Bronchial epithelial cell (primary cell): ENCODE measurements around the gene PSMD5. TPM values are rescaled to one million over a fixed set of nuclear protein-coding genes. Genes with fewer than 3 reads are reported as not detected.

ENCODE experiments used
- DNase-seq: peaks from one replicate; pipeline ENCODE4 v3.0.0-alpha.2; 2010; ENCODE audit warnings: low read depth
- FAIRE-seq: peaks from 2 replicates; lab custom pipeline; 2011; peaks lifted over from hg19 to GRCh38; lab: Jason Lieb, UNC
- H3K27me3 ChIP-seq: 2 replicates; pipeline ENCODE4 v1.5.1; 2011; ENCODE audit warnings: low read length; ENCODE audit not compliant: control insufficient read depth, insufficient read depth
- H3K36me3 ChIP-seq: 2 replicates; pipeline ENCODE4 v1.5.1; 2011; ENCODE audit warnings: low read length; ENCODE audit not compliant: control insufficient read depth, insufficient read depth
- H3K4me3 ChIP-seq: 2 replicates; pipeline ENCODE4 v1.5.1; 2011; ENCODE audit warnings: mild to moderate bottlenecking, low read depth, low read length, control low read depth
- CTCF ChIP-seq: IDR thresholded peaks from 2 replicates; pipeline ENCODE4 v1.5.1; 2011; ENCODE audit warnings: mild to moderate bottlenecking, moderate library complexity, low read length, control low read depth, inconsistent platforms; ENCODE audit not compliant: insufficient read depth, severe bottlenecking
- total RNA-seq: library from RNA; depleted of rRNA; stranded (reverse); fragments of >200 nt; gene quantifications from 2 replicates; pipeline ENCODE4 v1.2.1, GENCODE V29; 2014

PSMD5 gene
- total RNA-seq, 1 donor from 2014 or later = 12.4 TPM

DNA sequence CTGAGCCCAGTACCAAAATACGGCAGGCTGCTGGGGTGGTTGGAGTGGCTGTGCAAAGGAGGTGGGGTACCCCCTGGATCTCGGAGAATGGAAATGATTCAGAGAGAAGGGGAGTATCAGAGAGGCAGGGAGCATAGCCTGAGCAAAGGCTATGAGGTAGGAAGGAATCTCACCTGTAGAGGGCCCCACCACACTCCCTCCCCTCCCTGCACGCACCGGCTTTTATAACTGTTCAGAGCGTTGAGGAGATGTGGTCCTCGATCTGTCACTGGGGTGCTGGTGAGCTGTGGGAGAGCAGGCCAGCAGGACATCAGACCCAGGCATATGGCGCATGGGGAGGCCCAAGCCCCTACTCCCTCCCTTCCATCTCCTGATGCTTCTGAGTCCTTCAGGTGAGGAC, 21.1 kb upstream of the PSMD5 start:
- DNase-seq (no peak), FAIRE-seq (no peak)
- no peak for TF ChIP-seq CTCF
- H3K4me3 ChIP-seq = no peak overlapping the region
- no peaks in the 10 kb centered on the region for H3K27me3 ChIP-seq
- peaks cover 14% of the 10 kb centered on the region for H3K36me3 ChIP-seq

- Histone ChIP-seq H3K4me3 (no peak overlapping the region), H3K27me3 (no peaks in the 10 kb centered on the region), H3K36me3 (peaks cover 15% of the 10 kb centered on the region)
- FAIRE-seq (no peak), DNase-seq (no peak)
- TF ChIP-seq CTCF = no peak
These were observed 19.7 kb upstream of the PSMD5 start for GRCh38 chr9:120862452-120862851.

- DNase-seq = no peak
- H3K36me3 ChIP-seq = peaks cover 15% of the 10 kb centered on the region
- no peak overlapping the region for H3K4me3 ChIP-seq
- H3K27me3 ChIP-seq = no peaks in the 10 kb centered on the region
- FAIRE-seq = no peak
- no peak for TF ChIP-seq CTCF
These were observed 19.2 kb upstream of the PSMD5 start for GRCh38 chr9:120861935-120862334.

DNA sequence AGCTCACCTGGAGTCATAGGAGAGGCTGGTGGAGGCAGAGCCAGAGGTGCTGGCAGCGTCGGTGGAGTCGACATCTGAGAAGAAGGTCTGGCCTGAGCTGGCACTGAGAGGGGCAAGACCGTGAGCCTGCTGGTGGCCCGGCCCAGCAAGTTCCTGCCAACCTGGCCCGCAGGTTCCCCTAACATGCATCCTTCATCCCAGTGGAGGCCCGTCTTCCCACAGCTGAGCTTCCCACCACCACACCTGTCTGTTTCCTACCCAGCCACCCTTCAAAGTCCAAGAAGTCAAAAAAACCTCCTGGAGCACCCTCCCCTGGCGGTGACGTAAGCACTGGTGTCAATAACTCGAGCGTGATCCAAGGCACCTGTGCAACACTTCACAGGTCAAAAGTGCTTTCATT, 17.4 kb upstream of the PSMD5 start:
- DNase-seq (no peak), FAIRE-seq (no peak)
- peaks cover 13% of the 10 kb centered on the region for H3K36me3 ChIP-seq
- H3K27me3 ChIP-seq = no peaks in the 10 kb centered on the region
- TF ChIP-seq CTCF = no peak
- H3K4me3 ChIP-seq = no peak overlapping the region

GRCh38 chr9:120859361-120859760, 16.6 kb upstream of the PSMD5 start:
- no peaks in the 10 kb centered on the region for H3K27me3 ChIP-seq
- TF ChIP-seq CTCF = no peak
- peaks cover 13% of the 10 kb centered on the region for H3K36me3 ChIP-seq
- H3K4me3 ChIP-seq = no peak overlapping the region
- FAIRE-seq = no peak
- DNase-seq = no peak

GRCh38 chr9:120857902-120858301, 15.2 kb upstream of the PSMD5 start:
- no peak overlapping the region for H3K4me3 ChIP-seq
- peaks cover 7% of the 10 kb centered on the region for H3K36me3 ChIP-seq
- DNase-seq = no peak
- no peak for TF ChIP-seq CTCF
- H3K27me3 ChIP-seq = no peaks in the 10 kb centered on the region
- no peak for FAIRE-seq
